ACC112 (cell line): ENCODE results near the gene MBTD1.

Experiments
- H2AFZ ChIP-seq: fragments of 200-600 bp; sonication (generic); one replicate; pipeline ENCODE4 v1.6.0; 2017; ENCODE audit warnings: antibody characterized with exemption, low read length; ENCODE audit not compliant: unreplicated experiment
- H3K27ac ChIP-seq: fragments of 200-600 bp; sonication (generic); 2 replicates; pipeline ENCODE4 v1.5.1; 2014; ENCODE audit warnings: low read depth, mild to moderate bottlenecking, antibody characterized with exemption, low read length, moderate library complexity
- H3K27me3 ChIP-seq: fragments of 200-600 bp; sonication (generic); 2 replicates; pipeline ENCODE4 v1.6.1; 2014; ENCODE audit warnings: mild to moderate bottlenecking, antibody characterized with exemption, low read length, moderate library complexity, mixed read lengths; ENCODE audit not compliant: insufficient read depth
- H3K36me3 ChIP-seq: fragments of 200-600 bp; sonication (generic); 2 replicates; pipeline ENCODE4 v1.6.1; 2016; ENCODE audit warnings: mild to moderate bottlenecking, antibody characterized with exemption, low read length, moderate library complexity, mixed read lengths; ENCODE audit not compliant: insufficient read depth
- H3K4me1 ChIP-seq: fragments of 200-600 bp; sonication (generic); one replicate; pipeline ENCODE4 v1.6.1; 2016; ENCODE audit warnings: low read length, mixed read lengths; ENCODE audit not compliant: insufficient read depth, unreplicated experiment, control insufficient read depth
- H3K4me3 ChIP-seq: fragments of 200-600 bp; sonication (generic); 2 replicates; pipeline ENCODE4 v1.5.1; 2014; ENCODE audit warnings: mild to moderate bottlenecking, low read depth, low read length
- H3K79me2 ChIP-seq: fragments of 200-600 bp; sonication (generic); one replicate; pipeline ENCODE4 v1.6.0; 2016; ENCODE audit warnings: low read length; ENCODE audit not compliant: control insufficient read depth, unreplicated experiment, insufficient read depth

The MBTD1 gene

DNA sequence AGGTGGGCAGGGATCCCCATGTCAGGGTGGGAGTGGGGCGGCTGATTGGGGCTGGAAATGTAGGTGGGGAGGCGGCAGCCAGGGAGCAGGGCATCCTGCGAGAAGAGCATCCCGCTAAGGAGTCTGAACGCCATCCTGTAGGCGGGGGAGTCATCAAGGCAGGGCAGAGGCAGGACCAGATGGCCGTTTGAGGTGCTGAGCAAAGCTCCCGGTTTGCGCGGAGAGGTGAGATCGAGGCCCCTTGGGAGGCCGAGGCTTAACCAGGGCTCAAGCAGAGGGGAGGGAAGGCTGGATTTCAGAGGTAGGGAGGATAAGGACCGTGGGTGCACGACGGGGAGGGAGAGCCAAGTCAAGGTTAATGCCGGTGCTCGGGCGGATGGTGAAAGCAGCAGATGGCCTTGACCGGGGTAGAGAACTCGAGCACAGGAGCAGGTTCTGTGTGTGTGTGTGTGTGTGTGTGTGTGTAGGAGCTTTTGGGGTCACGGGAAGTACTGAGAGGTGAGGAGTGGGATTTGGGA, 94.1 kb downstream of the MBTD1 start:
- Histone ChIP-seq H3K36me3 (peaks cover 21% of the 10 kb centered on the region), H3K27ac (peak overlapping the region; percentile 29; the same call in 1 of the 2 replicates), H3K4me3 (peak overlapping the region; percentile 89), H3K4me1 (peaks cover 22% of the 10 kb centered on the region), H2AFZ (peak overlapping the region; percentile 8), H3K27me3 (no peaks in the 10 kb centered on the region), H3K79me2 (peaks cover 26% of the 10 kb centered on the region)

DNA sequence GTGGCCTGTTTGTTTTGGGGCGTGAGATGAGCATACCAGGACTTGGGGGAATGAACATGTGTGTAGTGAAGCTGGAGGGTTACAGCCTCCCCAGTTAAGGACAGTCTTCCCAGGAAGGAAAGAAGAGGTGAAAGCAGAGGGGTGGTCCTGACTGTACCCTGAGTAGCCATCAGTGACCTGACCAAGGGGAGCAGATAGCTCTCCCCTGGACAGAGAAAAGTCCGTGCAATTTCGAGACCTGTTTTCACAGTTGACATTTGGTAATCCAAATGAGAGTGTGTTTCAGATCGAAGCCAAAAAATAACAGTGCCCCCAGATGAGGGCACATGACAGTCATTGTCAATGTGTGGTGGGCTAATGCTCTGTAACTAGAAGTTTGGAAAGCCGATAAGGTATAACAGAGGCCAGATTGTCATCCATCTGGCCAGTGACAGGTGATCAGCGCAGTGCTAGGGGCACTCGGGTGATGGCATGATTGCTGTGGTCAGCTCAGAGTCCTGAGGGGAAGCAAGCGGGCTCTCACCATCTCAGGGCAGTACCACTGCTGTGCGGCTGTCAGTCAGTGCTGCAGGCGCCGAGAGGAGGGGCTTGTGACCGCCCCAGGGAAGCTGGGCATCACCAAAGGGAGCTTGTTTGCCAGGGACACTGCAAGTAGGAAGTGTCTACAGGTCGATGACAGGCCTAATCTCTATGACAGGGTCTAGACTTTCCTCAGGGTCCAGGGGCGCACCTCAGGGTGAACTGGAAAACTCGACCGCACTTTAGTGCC, 94.8 kb downstream of the MBTD1 start:
- no peaks in the 10 kb centered on the region for H3K27me3 ChIP-seq
- peaks cover 26% of the 10 kb centered on the region for H3K79me2 ChIP-seq
- H3K36me3 ChIP-seq = peaks cover 19% of the 10 kb centered on the region
- no peak overlapping the region for H3K27ac ChIP-seq
- H3K4me3 ChIP-seq = peak overlapping the region; percentile 89
- H2AFZ ChIP-seq = no peak overlapping the region
- peaks cover 22% of the 10 kb centered on the region for H3K4me1 ChIP-seq

DNA sequence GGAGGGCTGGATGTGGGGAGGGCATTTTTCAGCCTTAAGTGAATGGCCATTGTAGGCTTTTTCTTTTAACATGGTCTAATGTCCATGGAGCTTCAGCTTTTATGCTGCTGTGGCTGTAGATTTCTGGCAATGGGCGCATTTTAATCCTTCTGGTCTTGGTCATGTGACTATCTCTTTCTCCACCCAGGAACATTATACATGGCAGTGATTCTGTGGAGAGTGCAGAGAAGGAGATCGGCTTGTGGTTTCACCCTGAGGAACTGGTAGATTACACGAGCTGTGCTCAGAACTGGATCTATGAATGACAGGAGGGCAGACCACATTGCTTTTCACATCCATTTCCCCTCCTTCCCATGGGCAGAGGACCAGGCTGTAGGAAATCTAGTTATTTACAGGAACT, 98.3 kb downstream of the MBTD1 start:
- no peak overlapping the region for H3K27ac ChIP-seq
- H3K36me3 ChIP-seq = peaks cover 21% of the 10 kb centered on the region
- no peak overlapping the region for H3K4me3 ChIP-seq
- peaks cover 8% of the 10 kb centered on the region for H3K4me1 ChIP-seq
- H3K79me2 ChIP-seq = peaks cover 23% of the 10 kb centered on the region
- H3K27me3 ChIP-seq = no peaks in the 10 kb centered on the region
- H2AFZ ChIP-seq = no peak overlapping the region

DNA sequence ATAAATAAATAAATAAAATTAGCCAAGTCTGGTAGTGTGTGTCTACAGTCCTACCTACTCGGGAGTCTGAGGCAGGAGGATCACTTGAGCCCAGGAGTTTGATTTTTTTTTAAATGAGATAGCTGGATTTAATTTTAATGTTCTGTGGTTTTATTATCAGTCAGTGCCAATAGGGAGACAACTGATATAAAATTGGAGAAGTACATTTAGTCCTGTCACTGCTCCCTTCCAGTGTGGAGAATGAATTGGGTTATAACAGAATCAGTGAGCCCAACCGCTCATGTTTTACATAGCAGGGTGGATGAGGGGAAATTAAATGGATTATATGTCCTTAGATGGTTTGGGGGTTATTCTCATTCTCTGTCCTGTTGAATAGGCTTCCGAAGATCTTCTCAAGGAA, 100.2 kb downstream of the MBTD1 start:
- H3K4me1 ChIP-seq = peaks cover 7% of the 10 kb centered on the region
- no peak overlapping the region for H3K27ac ChIP-seq
- no peak overlapping the region for H2AFZ ChIP-seq
- H3K4me3 ChIP-seq = no peak overlapping the region
- no peaks in the 10 kb centered on the region for H3K27me3 ChIP-seq
- peaks cover 39% of the 10 kb centered on the region for H3K79me2 ChIP-seq
- H3K36me3 ChIP-seq = peaks cover 27% of the 10 kb centered on the region

DNA sequence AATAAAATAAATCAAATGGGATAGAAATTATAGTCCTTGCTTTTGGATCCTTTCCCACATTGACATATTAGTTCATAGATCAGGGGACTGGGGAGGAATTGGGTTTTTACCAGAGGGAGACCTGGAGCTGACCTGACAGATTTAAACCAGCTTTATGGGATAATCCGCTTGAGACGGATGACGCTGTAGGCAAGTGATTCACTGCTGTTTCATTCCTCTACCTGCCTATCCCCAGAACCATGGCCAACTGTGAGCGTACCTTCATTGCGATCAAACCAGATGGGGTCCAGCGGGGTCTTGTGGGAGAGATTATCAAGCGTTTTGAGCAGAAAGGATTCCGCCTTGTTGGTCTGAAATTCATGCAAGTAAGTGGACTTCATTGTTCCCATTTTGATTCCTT, 104.4 kb downstream of the MBTD1 start:
- Histone ChIP-seq H3K36me3 (peaks cover 17% of the 10 kb centered on the region), H3K79me2 (peaks cover 51% of the 10 kb centered on the region), H3K4me3 (peak overlapping the region; percentile 82; the same call in 1 of the 2 replicates), H2AFZ (no peak overlapping the region), H3K27ac (no peak overlapping the region), H3K4me1 (peaks cover 15% of the 10 kb centered on the region), H3K27me3 (no peaks in the 10 kb centered on the region)

DNA sequence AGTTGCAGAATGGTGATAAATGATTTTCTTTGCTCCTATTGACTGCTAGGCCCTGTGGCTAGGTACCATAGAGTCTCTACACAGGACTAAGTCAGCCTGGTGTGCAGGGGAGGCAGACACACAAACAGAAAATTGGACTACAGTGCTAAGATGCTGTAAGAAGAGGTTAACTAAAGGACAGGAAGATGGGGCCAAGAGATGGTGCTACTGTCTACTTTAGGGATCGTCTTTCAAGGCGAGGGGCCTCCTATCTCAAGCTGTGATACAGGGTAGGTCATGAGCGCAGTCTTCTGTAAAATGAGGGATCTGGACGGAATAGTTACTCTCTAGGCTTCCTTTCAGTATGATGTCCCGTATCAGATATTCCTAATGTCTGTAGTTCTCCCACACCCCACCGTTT, 105.7 kb downstream of the MBTD1 start:
- Histone ChIP-seq H3K4me1 (peaks cover 15% of the 10 kb centered on the region), H3K27ac (peak overlapping the region; percentile 44), H2AFZ (peak overlapping the region; percentile 49)

DNA sequence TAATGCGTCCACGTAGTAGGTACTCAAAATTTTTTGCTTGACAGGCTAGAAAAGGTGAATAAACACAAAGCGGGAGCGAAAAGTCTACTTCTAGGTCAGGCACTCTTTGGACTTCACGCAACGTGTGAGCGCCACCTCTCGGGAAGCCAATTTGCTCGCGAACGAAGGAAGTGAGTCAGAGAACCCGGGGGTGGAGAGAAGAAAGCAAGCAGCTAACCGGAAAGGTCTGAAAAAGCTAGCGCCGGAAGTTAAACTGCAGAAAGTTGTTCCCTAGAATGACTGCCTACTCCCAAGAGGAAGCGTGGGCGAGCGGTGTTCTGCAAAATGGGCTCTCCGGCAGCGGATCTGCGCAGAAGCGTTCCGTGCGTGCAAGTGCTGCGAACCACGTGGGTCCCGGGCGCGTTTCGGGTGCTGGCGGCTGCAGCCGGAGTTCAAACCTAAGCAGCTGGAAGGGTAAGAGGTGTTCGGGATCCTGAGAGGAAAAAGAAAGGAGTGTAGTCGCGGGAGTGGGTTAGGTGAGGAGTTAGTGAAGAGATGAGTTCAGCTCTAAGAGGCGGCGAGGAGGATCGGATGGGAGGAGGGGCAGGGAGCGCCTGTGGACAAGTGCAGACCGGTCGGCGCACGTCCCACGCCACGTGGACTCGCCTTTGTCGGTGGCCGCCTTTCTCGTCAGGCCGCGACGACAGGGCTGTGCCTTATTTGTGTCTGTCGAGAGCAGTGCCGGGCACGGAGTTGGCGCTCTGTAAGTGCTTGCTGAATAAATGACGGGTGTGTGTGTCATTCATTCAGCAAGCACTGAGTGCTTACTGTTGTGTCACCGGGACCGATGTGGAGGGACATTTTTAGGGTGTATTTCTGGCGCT, 106.4 kb downstream of the MBTD1 start, which contains the start of gene NME1:
NME1 (plus strand) TSS at position 350 of the 863 bp plus-strand sequence. CDS start 2,096 bp downstream, outside the sequence.
- peak within 1 kb of the TSS; percentile 60 for H3K27ac ChIP-seq
- H2AFZ ChIP-seq = peak within 1 kb of the TSS; percentile 93
- peaks cover 15% of the 10 kb centered on the region for H3K4me1 ChIP-seq
- peak within 1 kb of the TSS; percentile 82 for H3K4me3 ChIP-seq
- peaks cover 43% of the 10 kb centered on the region for H3K79me2 ChIP-seq
- H3K36me3 ChIP-seq = peaks cover 12% of the 10 kb centered on the region
- H3K27me3 ChIP-seq = no peaks in the 10 kb centered on the region

More for the DNA sequence above, 105.7 kb downstream of the MBTD1 start:
- Histone ChIP-seq H3K79me2 (peaks cover 50% of the 10 kb centered on the region), H3K36me3 (peaks cover 17% of the 10 kb centered on the region), H3K4me3 (peak overlapping the region; percentile 82), H3K27me3 (no peaks in the 10 kb centered on the region)

DNA sequence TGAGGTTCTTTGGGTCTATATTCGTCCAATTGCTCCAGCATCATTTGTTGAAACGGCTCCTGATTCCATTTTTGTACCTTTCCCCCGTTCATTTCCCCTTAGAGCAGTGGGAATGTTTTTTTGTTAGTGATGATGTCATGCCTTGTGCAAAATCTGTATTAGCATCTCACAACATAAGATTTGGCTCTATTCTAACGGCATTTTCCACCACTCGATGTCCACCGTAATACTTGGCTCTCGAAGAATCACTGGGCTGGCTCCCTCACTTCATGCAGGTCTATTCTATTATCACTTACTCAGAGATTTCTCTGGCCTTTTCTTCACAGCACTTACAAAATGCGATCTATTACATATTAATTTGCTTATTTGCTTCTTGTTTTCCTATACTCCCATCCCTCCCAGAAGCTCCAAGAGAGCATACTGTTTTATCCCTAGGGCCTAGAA, 107.1 kb downstream of the MBTD1 start:
- peaks cover 12% of the 10 kb centered on the region for H3K36me3 ChIP-seq
- peak overlapping the region; percentile 60 for H3K27ac ChIP-seq
- H2AFZ ChIP-seq = peak overlapping the region; percentile 93
- H3K27me3 ChIP-seq = no peaks in the 10 kb centered on the region
- peak overlapping the region; percentile 82 for H3K4me3 ChIP-seq
- peaks cover 40% of the 10 kb centered on the region for H3K79me2 ChIP-seq
- H3K4me1 ChIP-seq = peaks cover 15% of the 10 kb centered on the region

DNA sequence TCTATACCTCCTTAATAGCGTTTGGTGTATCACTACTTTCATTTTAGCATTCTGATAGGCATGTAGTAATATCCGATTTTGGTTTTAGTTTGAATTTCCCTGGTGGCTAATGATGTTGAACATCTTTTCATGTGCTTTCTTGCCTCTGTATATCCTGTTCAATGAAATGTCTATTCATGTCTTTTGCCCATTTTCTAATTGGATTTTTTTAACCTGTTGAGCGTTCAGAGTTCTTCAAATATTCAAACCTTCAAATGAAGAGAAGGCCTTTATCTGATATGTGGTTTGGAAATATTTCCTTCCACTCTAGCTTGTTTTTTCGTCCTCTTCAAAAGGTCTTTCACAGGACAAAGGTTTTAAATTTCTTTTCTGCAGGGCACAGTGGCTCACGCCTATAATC, 108.9 kb downstream of the MBTD1 start:
- H2AFZ ChIP-seq = no peak overlapping the region
- H3K36me3 ChIP-seq = peaks cover 4% of the 10 kb centered on the region; the same call in 1 of the 2 replicates
- H3K4me1 ChIP-seq = peaks cover 28% of the 10 kb centered on the region
- H3K4me3 ChIP-seq = no peak overlapping the region
- no peak overlapping the region for H3K27ac ChIP-seq
- H3K27me3 ChIP-seq = no peaks in the 10 kb centered on the region
- H3K79me2 ChIP-seq = peaks cover 25% of the 10 kb centered on the region

DNA sequence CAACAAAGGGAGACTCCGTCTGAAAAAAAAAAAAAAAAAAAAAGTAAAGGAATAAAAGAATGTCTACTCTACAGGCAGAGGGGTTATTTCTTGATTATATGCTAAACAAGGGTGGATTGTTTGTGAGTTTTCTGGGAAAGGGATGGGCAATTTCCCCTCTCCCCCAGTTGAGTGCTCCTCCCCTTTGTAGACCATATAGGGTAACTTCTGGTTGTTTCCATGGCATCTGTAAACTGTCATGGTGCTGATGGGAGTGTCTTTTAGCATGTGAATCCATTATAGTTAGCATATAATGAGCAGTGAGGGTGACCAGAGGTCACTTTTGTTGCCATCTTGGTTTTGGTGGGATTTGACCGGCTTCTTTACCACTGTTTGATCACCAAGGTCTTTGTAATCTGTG, 110.7 kb downstream of the MBTD1 start:
- Histone ChIP-seq H2AFZ (no peak overlapping the region), H3K4me1 (peaks cover 20% of the 10 kb centered on the region)

More for the DNA sequence above, 110.7 kb downstream of the MBTD1 start:
- no peak overlapping the region for H3K27ac ChIP-seq
- no peak overlapping the region for H3K4me3 ChIP-seq
- H3K36me3 ChIP-seq = no peaks in the 10 kb centered on the region
- no peaks in the 10 kb centered on the region for H3K27me3 ChIP-seq
- peaks cover 8% of the 10 kb centered on the region for H3K79me2 ChIP-seq
